ENCODE results near the gene AKAP8L. TPM values are rescaled to one million over a fixed set of nuclear protein-coding genes. Genes with fewer than 3 reads are reported as not detected.

AKAP8L gene
- total RNA-seq, 4 donors from 2014 or later = 129 to 275 (median 247) TPM

DNA sequence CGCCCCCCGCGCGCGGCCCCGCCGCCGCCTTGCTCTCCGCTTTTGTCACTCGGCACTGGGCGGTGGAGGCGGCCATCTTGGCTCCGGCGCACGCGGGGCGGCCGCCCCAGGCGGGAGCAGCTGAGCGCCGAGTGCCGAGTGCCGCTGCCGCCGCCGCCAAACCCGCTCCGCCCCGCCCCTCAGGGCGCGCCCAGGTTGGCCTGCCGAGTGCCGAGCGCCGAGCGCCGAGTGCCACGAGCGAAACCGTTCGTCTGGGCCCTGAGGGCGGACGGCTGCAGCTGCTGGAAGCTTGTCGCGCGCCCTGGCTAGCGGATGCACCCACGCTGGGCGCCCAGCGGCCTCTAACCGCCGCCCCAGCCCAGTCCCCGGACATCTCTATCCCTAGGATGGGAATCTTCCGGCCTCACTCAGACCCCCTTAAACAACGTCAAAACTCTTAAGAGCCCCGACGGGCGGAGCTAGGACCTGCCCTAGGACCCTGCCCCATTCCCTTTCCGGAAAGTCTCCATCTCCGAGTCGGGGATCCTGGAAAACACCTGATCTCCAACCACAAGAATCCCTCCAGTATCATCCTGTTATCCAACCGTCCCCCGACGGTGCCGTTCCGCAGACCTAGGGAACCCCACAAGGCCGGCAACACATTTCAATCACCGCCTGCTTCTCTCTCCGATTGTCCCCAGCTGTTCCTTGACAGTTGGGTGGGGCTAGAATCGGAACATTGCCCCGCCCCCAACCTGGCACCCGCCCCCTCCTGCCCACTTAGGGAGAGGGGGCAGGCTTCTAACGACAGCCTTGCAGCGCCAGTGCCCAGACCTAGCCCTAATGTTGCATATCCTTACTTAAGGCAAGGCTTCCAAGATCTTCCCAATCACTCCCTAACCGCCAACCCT lies 14.1 kb upstream of the AKAP8L start:
- Histone ChIP-seq H3K4me1 (peaks cover 0 to 28% (median 15%) of the 10 kb centered on the region in 4 donors), H3K27ac (peak overlapping the region; percentile 73 to 91 (median 82)), H3K9me3 (no peaks in the 10 kb centered on the region), H3K4me3 (peak overlapping the region; percentile 71 to 100 (median 88)), H3K36me3 (peaks cover 0 to 17% (median 0%) of the 10 kb centered on the region in 3 donors), H3K27me3 (no peaks in the 10 kb centered on the region)
- TF ChIP-seq, protein P1, sequence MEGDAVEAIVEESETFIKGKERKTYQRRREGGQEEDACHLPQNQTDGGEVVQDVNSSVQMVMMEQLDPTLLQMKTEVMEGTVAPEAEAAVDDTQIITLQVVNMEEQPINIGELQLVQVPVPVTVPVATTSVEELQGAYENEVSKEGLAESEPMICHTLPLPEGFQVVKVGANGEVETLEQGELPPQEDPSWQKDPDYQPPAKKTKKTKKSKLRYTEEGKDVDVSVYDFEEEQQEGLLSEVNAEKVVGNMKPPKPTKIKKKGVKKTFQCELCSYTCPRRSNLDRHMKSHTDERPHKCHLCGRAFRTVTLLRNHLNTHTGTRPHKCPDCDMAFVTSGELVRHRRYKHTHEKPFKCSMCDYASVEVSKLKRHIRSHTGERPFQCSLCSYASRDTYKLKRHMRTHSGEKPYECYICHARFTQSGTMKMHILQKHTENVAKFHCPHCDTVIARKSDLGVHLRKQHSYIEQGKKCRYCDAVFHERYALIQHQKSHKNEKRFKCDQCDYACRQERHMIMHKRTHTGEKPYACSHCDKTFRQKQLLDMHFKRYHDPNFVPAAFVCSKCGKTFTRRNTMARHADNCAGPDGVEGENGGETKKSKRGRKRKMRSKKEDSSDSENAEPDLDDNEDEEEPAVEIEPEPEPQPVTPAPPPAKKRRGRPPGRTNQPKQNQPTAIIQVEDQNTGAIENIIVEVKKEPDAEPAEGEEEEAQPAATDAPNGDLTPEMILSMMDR (IDR thresholded peaks at IDR 0.05) = no peak
- TF ChIP-seq POLR2A (IDR thresholded peaks at IDR 0.05) = no peak
- DNase-seq = peak; percentile 83 to 95 (median 95)

DNA sequence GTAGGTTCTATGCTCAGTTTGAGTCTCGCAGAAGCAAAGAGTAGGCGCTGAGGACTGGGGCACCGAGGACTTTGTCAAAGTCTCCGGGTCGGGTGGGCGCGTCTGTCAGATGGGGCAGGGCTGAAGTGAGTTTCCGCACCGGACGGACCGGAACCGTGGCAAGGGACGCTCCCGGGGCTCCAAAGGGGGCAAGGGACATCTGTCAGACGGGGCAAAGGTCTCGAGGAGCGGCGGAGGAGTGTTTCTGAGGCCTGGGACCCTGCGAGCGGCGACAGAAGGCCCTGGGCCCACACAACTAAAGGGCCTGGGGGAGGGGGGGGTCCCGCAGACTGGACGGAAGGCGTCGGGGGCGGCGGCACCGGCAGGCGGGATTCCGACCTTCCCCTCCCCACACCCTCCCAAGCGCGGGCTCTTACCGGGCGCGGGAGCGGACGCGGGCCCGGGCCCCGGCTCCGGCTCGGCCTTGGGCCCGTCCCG lies 13.3 kb upstream of the AKAP8L start:
- TF ChIP-seq, protein P1 (IDR thresholded peaks at IDR 0.05) = no peak
- TF ChIP-seq POLR2A (IDR thresholded peaks at IDR 0.05) = no peak
- DNase-seq = peak in 1 of 3 donors; percentile 56
- peaks cover 0 to 25% (median 0%) of the 10 kb centered on the region in 3 donors for H3K36me3 ChIP-seq
- H3K9me3 ChIP-seq = no peaks in the 10 kb centered on the region
- H3K27me3 ChIP-seq = no peaks in the 10 kb centered on the region
- peak overlapping the region; percentile 87 to 100 (median 90) for H3K4me3 ChIP-seq
- peak overlapping the region; percentile 38 to 69 (median 52) for H3K27ac ChIP-seq
- peaks cover 0 to 28% (median 15%) of the 10 kb centered on the region in 4 donors for H3K4me1 ChIP-seq

DNA sequence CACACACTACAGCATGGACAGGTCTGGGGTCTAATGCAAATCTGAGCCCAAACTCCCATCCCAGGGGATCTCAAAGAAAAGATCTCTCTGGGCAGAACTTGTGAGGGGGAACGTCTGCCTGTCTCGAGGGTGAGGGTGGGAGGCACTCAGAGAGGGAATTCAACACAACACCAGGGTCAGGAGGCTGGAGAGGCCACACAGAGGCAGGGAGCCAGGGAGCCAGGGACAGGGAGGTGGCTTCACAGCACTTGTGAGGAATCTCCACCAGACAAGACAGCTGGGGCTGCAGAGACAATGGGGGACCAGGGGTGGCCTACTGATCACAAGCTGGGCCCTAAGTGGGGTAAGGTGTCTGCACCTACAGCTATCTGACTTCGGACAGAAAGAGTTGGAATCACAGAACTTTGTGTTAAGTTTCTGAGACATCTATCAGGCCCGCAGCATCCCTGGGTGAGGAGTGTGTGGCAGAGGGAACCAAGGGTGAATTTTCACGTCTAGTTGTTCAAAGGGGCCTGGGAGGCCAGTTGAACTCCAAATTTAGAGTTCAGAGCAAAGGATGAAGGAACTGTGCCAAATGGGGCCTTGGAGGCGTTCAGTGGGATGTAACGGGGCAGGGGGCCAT lies 12.7 kb upstream of the AKAP8L start:
- H3K27ac ChIP-seq = peak overlapping the region in 2 of 4 donors; percentile 62 to 69
- no peak for TF ChIP-seq POLR2A (IDR thresholded peaks at IDR 0.05)
- TF ChIP-seq, protein P1 (IDR thresholded peaks at IDR 0.05) = no peak
- H3K4me3 ChIP-seq = peak overlapping the region; percentile 87 to 100 (median 90)
- H3K36me3 ChIP-seq = peaks cover 0 to 31% (median 0%) of the 10 kb centered on the region in 3 donors
- H3K9me3 ChIP-seq = no peaks in the 10 kb centered on the region
- H3K27me3 ChIP-seq = no peaks in the 10 kb centered on the region
- H3K4me1 ChIP-seq = peaks cover 0 to 28% (median 15%) of the 10 kb centered on the region in 4 donors
- DNase-seq = peak in 1 of 3 donors; percentile 36

DNA sequence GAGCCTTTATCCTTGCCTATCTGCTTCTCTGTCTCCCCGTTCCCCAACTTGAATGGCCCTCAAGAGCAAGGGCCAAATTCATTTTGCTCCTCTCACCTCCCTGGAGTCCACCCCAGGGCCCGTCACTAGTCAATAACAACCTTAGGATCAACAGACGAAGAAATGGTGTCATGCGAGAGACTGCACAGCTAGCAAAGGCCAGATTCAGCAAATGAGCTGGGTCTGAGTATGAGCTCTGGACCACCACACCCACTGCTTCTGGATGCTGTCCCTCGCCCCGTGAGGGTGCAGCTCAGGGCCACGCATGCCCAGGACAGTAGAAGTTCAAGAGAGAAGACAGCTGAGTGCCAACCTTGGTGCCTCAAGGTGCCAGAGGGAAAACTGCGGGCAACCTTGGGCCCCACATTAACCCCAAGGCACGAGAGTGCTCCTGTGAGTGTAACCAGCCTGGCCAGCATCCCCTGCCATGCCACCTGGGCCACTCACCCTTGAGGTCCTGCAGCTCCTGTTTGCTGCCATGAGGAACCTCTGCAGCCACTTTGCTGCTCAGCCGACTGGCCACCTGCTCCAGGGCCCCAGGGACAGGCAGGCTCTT lies 11.8 kb upstream of the AKAP8L start:
- Histone ChIP-seq H3K36me3 (peaks cover 0 to 37% (median 0%) of the 10 kb centered on the region in 3 donors), H3K27me3 (no peaks in the 10 kb centered on the region), H3K9me3 (no peaks in the 10 kb centered on the region), H3K27ac (no peak overlapping the region), H3K4me1 (peaks cover 0 to 28% (median 15%) of the 10 kb centered on the region in 4 donors), H3K4me3 (no peak overlapping the region)
- DNase-seq = peak in 1 of 3 donors; percentile 34
- TF ChIP-seq, protein P1 (IDR thresholded peaks at IDR 0.05) = no peak
- no peak for TF ChIP-seq POLR2A (IDR thresholded peaks at IDR 0.05)

DNA sequence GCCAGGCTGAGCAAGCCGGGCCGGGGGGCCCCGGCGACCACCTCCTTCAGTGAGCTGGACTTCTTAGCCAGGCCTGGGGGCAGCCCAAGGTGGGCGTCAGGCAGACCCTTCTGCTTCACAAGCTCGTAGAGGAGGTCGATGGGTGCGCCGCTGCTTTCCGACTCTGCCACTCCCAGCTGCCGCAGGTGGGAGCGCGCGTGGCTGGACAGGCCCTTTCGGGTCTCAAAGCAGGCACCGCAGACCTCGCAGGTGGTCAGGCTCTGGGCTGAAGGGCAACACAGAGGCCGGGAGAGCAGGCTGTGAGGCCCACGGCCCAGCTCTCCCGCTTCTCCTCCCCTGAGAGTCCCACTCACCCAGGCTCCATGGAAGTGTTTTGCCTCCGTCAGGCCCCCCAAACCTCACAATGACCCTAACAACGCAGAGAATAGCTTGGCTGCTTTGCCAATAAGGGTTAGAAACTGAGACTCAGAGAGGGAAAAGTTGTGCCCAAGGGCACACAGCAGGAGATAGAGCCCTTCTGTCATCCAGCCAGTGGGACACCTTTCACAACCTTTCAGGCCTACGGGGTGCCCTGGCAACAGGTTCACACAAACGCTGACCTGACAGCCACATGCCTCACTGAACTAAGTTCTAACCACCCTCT lies 11.2 kb upstream of the AKAP8L start:
- Histone ChIP-seq H3K36me3 (peaks cover 0 to 44% (median 0%) of the 10 kb centered on the region in 3 donors), H3K27me3 (no peaks in the 10 kb centered on the region), H3K9me3 (no peaks in the 10 kb centered on the region), H3K4me3 (no peak overlapping the region), H3K4me1 (peaks cover 0 to 28% (median 15%) of the 10 kb centered on the region in 4 donors), H3K27ac (no peak overlapping the region)
- no peak for DNase-seq
- no peak for TF ChIP-seq POLR2A (IDR thresholded peaks at IDR 0.05)
- TF ChIP-seq, protein P1 (IDR thresholded peaks at IDR 0.05) = no peak

Measured in Peyer's patch (tissue), 4 donors.